Ramos (cell line): ENCODE results near the gene ARID5B.

Source experiments
- in situ Hi-C: fragments of 300-500 bp; cut with MboI; formaldehyde crosslinking; loops from one replicate; pipeline ENCODE4 v1.14.3; 2022; ENCODE audit warnings: low sequenced_read_pairs; ENCODE audit not compliant: unreplicated experiment

ARID5B gene

GRCh38 chr10:62103857-62104256, 202.4 kb downstream of the ARID5B start:
- in situ Hi-C loops, result no loop called here

- in situ Hi-C loops, result no loop called here
Observed at GRCh38 chr10:62106929-62107519, 205.5 kb downstream of the ARID5B start.

- in situ Hi-C loops, result no loop called here
Observed at GRCh38 chr10:62108759-62109586, 207.5 kb downstream of the ARID5B start.

- in situ Hi-C loops, result no loop called here
Observed at GRCh38 chr10:62109587-62110293, 208.2 kb downstream of the ARID5B start.

- in situ Hi-C loops, result no loop called here
Observed at GRCh38 chr10:62112300-62112699, 210.8 kb downstream of the ARID5B start.

GRCh38 chr10:62112963-62113362, 211.5 kb downstream of the ARID5B start:
- in situ Hi-C loops, result no loop called here

- in situ Hi-C loops, result no loop called here
Observed at GRCh38 chr10:62113680-62114079, 212.2 kb downstream of the ARID5B start.

- in situ Hi-C loops, result no loop called here
Observed at GRCh38 chr10:62115321-62115720, 213.8 kb downstream of the ARID5B start.

GRCh38 chr10:62115842-62116241, 214.3 kb downstream of the ARID5B start:
- in situ Hi-C loops, result no loop called here

GRCh38 chr10:62116896-62117295, 215.4 kb downstream of the ARID5B start:
- in situ Hi-C loops, result no loop called here

GRCh38 chr10:62121187-62121530, 219.7 kb downstream of the ARID5B start:
- in situ Hi-C loops, result no loop called here

GRCh38 chr10:62127975-62128374, 226.5 kb downstream of the ARID5B start:
- in situ Hi-C loops, result no loop called here

- in situ Hi-C loops, result no loop called here
Observed at GRCh38 chr10:62130948-62131347, 229.4 kb downstream of the ARID5B start.

- in situ Hi-C loops, result no loop called here
Observed at GRCh38 chr10:62131724-62132123, 230.2 kb downstream of the ARID5B start.

GRCh38 chr10:62133618-62134017, 232.1 kb downstream of the ARID5B start:
- in situ Hi-C loops, result no loop called here

- in situ Hi-C loops, result no loop called here
Observed at GRCh38 chr10:62136931-62137330, 235.4 kb downstream of the ARID5B start.
